Mesendoderm (in vitro differentiated cells): ENCODE data around the gene RHBDL1.

ENCODE experiments used
- DNase-seq: peaks from one replicate; pipeline ENCODE4 v3.0.0; 2013
- H2AK5ac ChIP-seq: 2 replicates; pipeline ENCODE4 v1.6.1; 2013; ENCODE audit warnings: low read length, inconsistent platforms
- H2BK120ac ChIP-seq: 2 replicates; pipeline ENCODE4 v1.6.1; 2013; ENCODE audit warnings: low read depth, mild to moderate bottlenecking, low read length, moderate library complexity, mixed read lengths
- H2BK15ac ChIP-seq: replicated peaks from 2 replicates; pipeline ENCODE4 v1.6.1; 2013; ENCODE audit warnings: low read depth, mild to moderate bottlenecking, moderate library complexity
- H2BK5ac ChIP-seq: 2 replicates; pipeline ENCODE4 v1.6.1; 2013; ENCODE audit warnings: low read length, inconsistent platforms
- H3K18ac ChIP-seq: 2 replicates; pipeline ENCODE4 v1.6.1; 2013; ENCODE audit warnings: mild to moderate bottlenecking, low read length, mixed read lengths
- H3K23ac ChIP-seq: one replicate; pipeline ENCODE4 v1.6.1; 2013; ENCODE audit warnings: low read length
- H3K27ac ChIP-seq: 2 replicates; pipeline ENCODE4 v1.5.1; 2013; ENCODE audit warnings: low read depth, mild to moderate bottlenecking, inconsistent platforms, low read length, moderate library complexity
- H3K27me3 ChIP-seq: 2 replicates; pipeline ENCODE4 v1.6.1; 2013; ENCODE audit warnings: low read length, control low read depth, mild to moderate bottlenecking, inconsistent platforms; ENCODE audit not compliant: insufficient read depth, poor library complexity
- H3K36me3 ChIP-seq: 2 replicates; pipeline ENCODE4 v1.6.1; 2013; ENCODE audit warnings: low read length, inconsistent platforms; ENCODE audit not compliant: control insufficient read depth, insufficient read depth
- H3K4ac ChIP-seq: one replicate; pipeline ENCODE4 v1.6.1; 2013; ENCODE audit warnings: low read depth, mild to moderate bottlenecking, low read length, moderate library complexity
- H3K4me1 ChIP-seq: 2 replicates; pipeline ENCODE4 v1.6.1; 2013; ENCODE audit warnings: low read depth, low read length, inconsistent platforms; ENCODE audit not compliant: control insufficient read depth
- H3K4me2 ChIP-seq: 2 replicates; pipeline ENCODE4 v1.6.1; 2013; ENCODE audit warnings: low read length
- H3K4me3 ChIP-seq: 2 replicates; pipeline ENCODE4 v1.5.1; 2013; ENCODE audit warnings: mild to moderate bottlenecking, low read length
- H3K56ac ChIP-seq: one replicate; pipeline ENCODE4 v1.6.1; 2013; ENCODE audit warnings: low read length
- H3K79me1 ChIP-seq: 2 replicates; pipeline ENCODE4 v1.6.1; 2013; ENCODE audit warnings: low read length, inconsistent platforms
- H3K79me2 ChIP-seq: 2 replicates; pipeline ENCODE4 v1.6.1; 2013; ENCODE audit warnings: mild to moderate bottlenecking, low read length; ENCODE audit not compliant: control insufficient read depth, insufficient read depth
- H3K9ac ChIP-seq: 2 replicates; pipeline ENCODE4 v1.6.1; 2013; ENCODE audit warnings: low read length, inconsistent platforms
- H4K5ac ChIP-seq: one replicate; pipeline ENCODE4 v1.6.1; 2013; ENCODE audit warnings: low read length
- H4K8ac ChIP-seq: one replicate; pipeline ENCODE4 v1.6.1; 2013; ENCODE audit warnings: low read depth, mild to moderate bottlenecking, control low read depth, low read length, moderate library complexity
- WGBS: extraction: QIAGEN DNeasy Blood & Tissue Kit; methylation state at CpG from one replicate; pipeline ENCODE4 v1.1.7; 2013; ENCODE audit warnings: low lambda C conversion rate, missing lambda C conversion rate; ENCODE audit not compliant: insufficient coverage; ENCODE audit errors: extremely low coverage; 5-methylcytosine and 5-hydroxymethylcytosine counted together

The RHBDL1 gene

DNA sequence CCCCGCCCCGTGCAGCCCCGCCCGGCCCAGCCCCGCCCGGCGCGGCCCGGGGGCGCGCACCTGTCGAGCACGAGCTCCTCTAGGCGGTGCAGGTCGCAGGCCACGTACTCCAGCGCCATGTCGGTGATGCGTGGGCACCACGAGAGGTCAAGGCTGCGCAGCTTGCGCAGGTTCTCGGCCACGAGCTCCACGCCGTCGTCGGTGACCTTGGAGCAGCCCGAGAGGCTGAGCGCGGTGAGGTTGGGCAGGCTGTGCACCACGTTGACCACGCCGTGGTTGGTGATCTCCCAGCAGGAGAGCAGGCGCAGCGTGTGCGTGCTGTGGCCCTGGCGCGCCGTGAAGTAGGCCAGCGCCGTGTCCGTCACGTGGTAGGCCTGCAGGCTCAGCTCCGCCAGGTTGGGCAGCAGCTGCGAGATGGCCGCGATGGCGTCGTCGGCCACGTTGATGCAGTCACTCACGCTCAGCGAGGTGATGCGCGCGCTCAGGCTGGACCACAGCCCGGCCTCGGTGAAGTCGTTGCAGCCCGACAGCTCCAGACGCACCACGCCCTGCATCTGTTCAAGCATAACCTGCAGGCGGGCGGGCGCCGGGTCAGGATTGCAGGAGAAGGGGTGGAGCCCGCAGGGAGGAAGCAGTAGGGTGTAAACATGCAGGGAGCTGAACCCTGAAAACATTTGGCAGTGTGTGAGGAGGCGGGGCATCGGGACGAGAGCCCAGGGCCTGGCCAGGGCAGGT, 20.1 kb downstream of the RHBDL1 start:
- no CpG with 5 or more reads among the region's 71 CpGs for WGBS
- Histone ChIP-seq H3K27ac (no peak overlapping the region), H3K4me1 (no peaks in the 10 kb centered on the region), H3K4ac (no peak overlapping the region), H3K23ac (no peak overlapping the region), H3K4me2 (peak overlapping the region; percentile 59), H3K9ac (peak overlapping the region; percentile 24), H4K8ac (no peak overlapping the region), H3K4me3 (no peak overlapping the region), H3K18ac (no peak overlapping the region), H3K36me3 (no peaks in the 10 kb centered on the region), H4K5ac (no peak overlapping the region), H3K56ac (no peak overlapping the region), H3K27me3 (peaks cover 28% of the 10 kb centered on the region), H3K79me2 (no peaks in the 10 kb centered on the region), H2BK120ac (no peak overlapping the region), H2BK5ac (no peak overlapping the region), H2AK5ac (no peak overlapping the region), H3K79me1 (no peaks in the 10 kb centered on the region), H2BK15ac (no peak overlapping the region)
- no peak for DNase-seq

DNA sequence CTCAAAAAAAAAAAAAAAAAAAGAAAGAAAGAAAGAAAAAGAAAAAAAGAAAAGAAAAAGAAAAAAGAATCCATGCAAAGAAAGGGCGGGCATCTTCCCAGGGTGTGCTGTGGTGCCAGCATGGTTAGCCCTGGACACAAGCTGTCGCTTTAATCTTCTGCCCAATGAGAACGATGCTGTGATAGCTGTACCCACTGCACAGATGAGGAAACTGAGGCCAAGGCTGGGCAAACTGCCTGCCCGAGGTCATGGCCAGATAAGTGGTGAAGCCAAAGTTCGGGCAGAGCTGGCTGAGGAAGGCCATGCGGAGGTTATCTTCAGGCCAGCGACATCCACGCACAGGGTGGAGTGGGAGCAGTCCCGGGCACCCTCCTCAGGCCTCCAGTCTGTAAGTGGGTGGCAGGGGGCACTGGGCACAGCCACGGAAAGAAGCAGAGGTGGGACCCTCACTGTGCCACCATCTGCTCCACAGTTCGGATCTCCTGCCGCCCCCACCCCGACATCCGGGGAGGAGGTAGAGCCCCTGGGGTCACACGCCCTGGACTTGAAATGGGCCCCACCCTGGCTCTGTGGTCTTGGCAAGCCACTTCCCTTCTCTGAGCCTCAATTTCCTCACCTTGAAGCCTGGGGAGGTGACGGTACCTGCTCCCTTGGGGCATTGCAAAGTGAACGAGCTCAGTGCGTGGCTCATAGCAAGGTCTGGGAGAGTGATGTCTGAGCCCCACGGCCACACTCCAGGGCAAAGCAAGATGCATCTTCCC, 23.6 kb downstream of the RHBDL1 start:
- Histone ChIP-seq H3K4me1 (no peaks in the 10 kb centered on the region), H3K4me3 (no peak overlapping the region), H3K36me3 (no peaks in the 10 kb centered on the region), H3K27ac (no peak overlapping the region), H3K4ac (no peak overlapping the region), H2AK5ac (no peak overlapping the region), H3K23ac (no peak overlapping the region), H3K9ac (no peak overlapping the region), H3K27me3 (peaks cover 32% of the 10 kb centered on the region), H4K8ac (no peak overlapping the region), H2BK15ac (no peak overlapping the region), H3K79me1 (no peaks in the 10 kb centered on the region), H3K4me2 (no peak overlapping the region), H2BK5ac (no peak overlapping the region), H2BK120ac (no peak overlapping the region), H3K18ac (no peak overlapping the region), H3K56ac (no peak overlapping the region), H4K5ac (no peak overlapping the region), H3K79me2 (no peaks in the 10 kb centered on the region)
- no CpG with 5 or more reads among the region's 19 CpGs for WGBS
- no peak for DNase-seq

DNA sequence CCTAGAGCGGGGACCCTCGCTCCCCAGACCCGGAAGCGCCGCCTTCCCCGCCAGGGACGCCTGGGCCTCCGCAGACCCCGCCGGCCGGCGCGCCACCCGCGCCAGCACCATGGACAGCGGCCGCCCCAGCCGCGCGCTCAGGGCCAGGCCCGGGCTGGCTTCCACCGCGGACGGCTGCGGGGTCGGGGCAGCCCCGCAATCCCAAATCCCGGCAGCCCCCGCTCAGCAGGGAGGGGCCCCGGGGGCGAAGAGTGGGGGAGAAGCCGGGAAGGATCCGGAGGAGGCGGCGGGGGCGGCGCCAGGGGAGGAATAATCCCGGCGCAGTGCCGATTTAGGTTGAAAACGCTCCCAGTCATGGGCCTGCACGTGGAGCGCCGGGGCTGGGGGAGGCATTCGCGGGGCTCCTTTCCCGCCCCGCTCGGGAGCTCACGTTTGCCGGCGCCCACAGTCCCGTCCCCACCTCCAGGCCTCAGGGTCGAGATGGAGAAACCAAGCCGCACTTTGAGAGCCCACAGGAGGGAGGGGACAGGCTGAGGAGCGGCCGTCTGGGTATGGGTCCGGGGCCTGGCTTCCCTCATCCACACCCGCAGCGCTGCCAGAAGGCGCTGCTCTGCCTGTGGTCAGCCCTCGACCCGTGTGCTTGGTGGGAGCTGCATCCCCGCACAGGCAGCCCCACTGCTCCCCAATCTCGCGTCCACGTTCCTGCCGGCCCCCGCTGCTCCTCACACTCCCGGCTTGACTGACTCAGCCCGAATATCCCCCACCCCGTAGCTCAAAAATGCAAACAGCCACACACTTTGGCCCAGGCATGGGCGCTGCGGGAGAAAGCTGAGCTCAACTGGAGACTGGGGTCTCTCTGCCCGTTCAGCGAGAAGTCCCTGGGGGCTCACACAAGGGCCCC, 25.5 kb downstream of the RHBDL1 start:
- H3K23ac ChIP-seq: no peak overlapping the region
- no peaks in the 10 kb centered on the region for H3K36me3 ChIP-seq
- H3K9ac ChIP-seq: no peak overlapping the region
- no peak overlapping the region for H3K27ac ChIP-seq
- peak; percentile 50 for DNase-seq
- H3K79me1 ChIP-seq: no peaks in the 10 kb centered on the region
- no peak overlapping the region for H4K5ac ChIP-seq
- no peak overlapping the region for H2BK15ac ChIP-seq
- H2AK5ac ChIP-seq: no peak overlapping the region
- no peak overlapping the region for H3K18ac ChIP-seq
- peaks cover 28% of the 10 kb centered on the region for H3K27me3 ChIP-seq
- no peaks in the 10 kb centered on the region for H3K4me1 ChIP-seq
- no peak overlapping the region for H2BK5ac ChIP-seq
- no peak overlapping the region for H2BK120ac ChIP-seq
- no CpG with 5 or more reads among the region's 76 CpGs for WGBS
- no peak overlapping the region for H3K4me3 ChIP-seq
- H4K8ac ChIP-seq: no peak overlapping the region
- H3K4ac ChIP-seq: no peak overlapping the region
- H3K4me2 ChIP-seq: no peak overlapping the region
- H3K56ac ChIP-seq: no peak overlapping the region
- H3K79me2 ChIP-seq: no peaks in the 10 kb centered on the region

DNA sequence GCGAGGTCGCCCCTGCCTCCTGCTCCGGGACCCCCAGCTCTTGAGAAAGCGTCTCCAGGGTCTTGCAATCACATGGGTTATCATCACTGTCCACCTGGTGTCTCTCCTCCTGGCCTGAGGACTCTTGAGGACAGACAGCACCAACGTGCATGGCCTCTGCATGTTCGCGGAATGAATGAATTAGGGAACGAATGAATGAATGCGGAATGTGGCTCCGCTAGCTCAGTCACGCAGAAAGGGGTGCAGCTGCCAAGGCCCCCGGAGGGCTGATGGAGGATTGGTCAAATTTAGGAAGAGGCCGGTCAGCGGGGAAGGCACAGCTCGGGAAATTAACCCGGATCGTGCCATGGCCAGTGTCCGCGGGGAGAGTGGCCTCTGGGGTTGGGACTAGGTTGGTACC, 26.9 kb downstream of the RHBDL1 start:
- H3K4ac ChIP-seq: no peak overlapping the region
- H3K4me1 ChIP-seq: no peaks in the 10 kb centered on the region
- no peak overlapping the region for H3K23ac ChIP-seq
- WGBS: no CpG with 5 or more reads among the region's 19 CpGs
- no peak for DNase-seq
- H3K27me3 ChIP-seq: peaks cover 40% of the 10 kb centered on the region
- H3K79me2 ChIP-seq: no peaks in the 10 kb centered on the region
- H3K9ac ChIP-seq: no peak overlapping the region
- H3K56ac ChIP-seq: no peak overlapping the region
- H3K4me2 ChIP-seq: no peak overlapping the region
- H3K79me1 ChIP-seq: no peaks in the 10 kb centered on the region
- no peak overlapping the region for H2AK5ac ChIP-seq
- H4K8ac ChIP-seq: no peak overlapping the region
- no peak overlapping the region for H3K27ac ChIP-seq
- no peak overlapping the region for H2BK15ac ChIP-seq
- no peak overlapping the region for H2BK5ac ChIP-seq
- no peak overlapping the region for H2BK120ac ChIP-seq
- H3K18ac ChIP-seq: no peak overlapping the region
- H4K5ac ChIP-seq: no peak overlapping the region
- no peak overlapping the region for H3K4me3 ChIP-seq
- no peaks in the 10 kb centered on the region for H3K36me3 ChIP-seq

DNA sequence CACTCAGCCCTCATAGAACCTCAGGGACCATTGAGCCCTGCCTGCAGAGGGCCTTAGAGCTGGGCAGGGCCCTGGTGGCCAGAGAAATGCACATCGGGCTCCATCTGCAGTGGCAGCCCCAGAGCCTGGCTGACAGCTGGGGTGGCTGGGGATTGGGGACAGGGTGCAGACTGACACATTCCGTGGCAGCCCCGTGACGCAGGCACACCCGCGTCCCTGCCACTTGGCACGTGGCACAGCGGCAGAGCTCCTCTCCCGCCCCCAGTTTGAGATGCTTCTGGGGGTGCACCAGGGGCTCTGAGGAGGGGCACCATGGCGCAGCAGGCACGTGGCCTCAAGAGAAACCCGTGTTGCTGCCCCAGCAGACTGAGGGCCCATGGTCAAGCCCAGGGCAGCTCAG, 27.9 kb downstream of the RHBDL1 start:
- no peak overlapping the region for H3K56ac ChIP-seq
- no peak for DNase-seq
- no CpG with 5 or more reads among the region's 12 CpGs for WGBS
- no peaks in the 10 kb centered on the region for H3K79me2 ChIP-seq
- no peak overlapping the region for H2BK120ac ChIP-seq
- no peak overlapping the region for H3K4me2 ChIP-seq
- no peak overlapping the region for H2BK5ac ChIP-seq
- no peak overlapping the region for H3K4ac ChIP-seq
- H4K5ac ChIP-seq: no peak overlapping the region
- no peak overlapping the region for H4K8ac ChIP-seq
- no peak overlapping the region for H2AK5ac ChIP-seq
- no peak overlapping the region for H2BK15ac ChIP-seq
- peaks cover 40% of the 10 kb centered on the region for H3K27me3 ChIP-seq
- no peak overlapping the region for H3K27ac ChIP-seq
- H3K36me3 ChIP-seq: no peaks in the 10 kb centered on the region
- no peak overlapping the region for H3K9ac ChIP-seq
- H3K23ac ChIP-seq: no peak overlapping the region
- no peaks in the 10 kb centered on the region for H3K4me1 ChIP-seq
- no peak overlapping the region for H3K18ac ChIP-seq
- H3K4me3 ChIP-seq: no peak overlapping the region
- H3K79me1 ChIP-seq: no peaks in the 10 kb centered on the region
